GM18511 (cell line): ENCODE results near the gene CELA3A.
"Not testable (repeated sequence)": the region's sequence is repeated elsewhere in the genome, so short reads cannot be mapped to it uniquely, and the experiment has no call there.

ENCODE experiments used
- ATAC-seq: cut with Tn5 transposase; IDR thresholded peaks from one replicate; pipeline ENCODE4 v1.9.1; 2021; ENCODE audit warnings: mild to moderate bottlenecking, moderate library complexity; ENCODE audit not compliant: unreplicated experiment

The CELA3A gene

DNA sequence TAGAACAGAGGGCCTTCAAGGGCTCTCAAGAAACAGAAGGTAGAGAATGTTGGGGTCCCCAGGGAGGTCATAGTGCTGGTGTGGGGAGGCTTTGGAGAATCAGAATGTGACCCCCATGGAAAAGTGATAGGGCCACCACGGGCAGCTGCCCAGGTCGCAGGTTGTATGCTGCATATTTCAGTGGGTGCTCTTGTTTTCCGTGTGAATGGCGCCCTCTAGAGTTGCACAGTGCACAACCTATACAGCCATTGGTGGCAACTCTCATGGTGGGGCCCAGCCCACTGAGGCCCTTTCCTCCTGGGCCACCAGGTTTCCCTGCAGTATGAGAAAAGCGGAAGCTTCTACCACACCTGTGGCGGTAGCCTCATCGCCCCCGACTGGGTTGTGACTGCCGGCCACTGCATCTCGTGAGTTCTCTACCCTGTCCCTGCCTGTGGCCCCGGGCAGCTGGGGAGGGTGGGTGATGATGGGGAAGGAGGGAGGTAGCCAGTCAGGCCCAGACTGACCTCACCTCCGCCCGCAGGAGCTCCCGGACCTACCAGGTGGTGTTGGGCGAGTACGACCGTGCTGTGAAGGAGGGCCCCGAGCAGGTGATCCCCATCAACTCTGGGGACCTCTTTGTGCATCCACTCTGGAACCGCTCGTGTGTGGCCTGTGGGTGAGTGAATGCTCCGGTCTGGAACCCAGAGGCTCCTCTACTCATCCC is 20.8 kb upstream of the CELA3A start:
- not testable (repeated sequence) for ATAC-seq

GRCh38 chr1:21981253-21981652 is 20.2 kb upstream of the CELA3A start:
- ATAC-seq = not testable (repeated sequence)

- ATAC-seq = not testable (repeated sequence)
These were observed 19.3 kb upstream of the CELA3A start for GRCh38 chr1:21982122-21982521.

DNA sequence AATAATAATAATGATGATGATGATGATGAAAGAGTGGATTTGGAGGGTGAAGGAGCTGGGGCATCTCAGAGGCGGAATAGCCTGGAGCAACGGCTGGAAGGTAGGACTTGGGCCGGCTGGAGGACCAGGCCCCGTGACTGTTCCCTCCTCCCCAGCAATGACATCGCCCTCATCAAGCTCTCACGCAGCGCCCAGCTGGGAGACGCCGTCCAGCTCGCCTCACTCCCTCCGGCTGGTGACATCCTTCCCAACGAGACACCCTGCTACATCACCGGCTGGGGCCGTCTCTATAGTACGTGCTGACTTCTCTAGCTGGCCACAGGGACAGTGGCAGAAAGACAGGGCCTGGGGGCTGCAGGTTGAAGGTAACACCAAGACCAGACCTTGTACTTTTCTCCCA is 17.9 kb upstream of the CELA3A start:
- not testable (repeated sequence) for ATAC-seq

- ATAC-seq = not testable (repeated sequence)
These were observed 15.6 kb upstream of the CELA3A start for GRCh38 chr1:21985893-21986292.

- not testable (repeated sequence) for ATAC-seq
These were observed 15.1 kb upstream of the CELA3A start for GRCh38 chr1:21986386-21986785.

GRCh38 chr1:21989672-21990393 is 11.6 kb upstream of the CELA3A start:
- ATAC-seq = not testable (repeated sequence)

DNA sequence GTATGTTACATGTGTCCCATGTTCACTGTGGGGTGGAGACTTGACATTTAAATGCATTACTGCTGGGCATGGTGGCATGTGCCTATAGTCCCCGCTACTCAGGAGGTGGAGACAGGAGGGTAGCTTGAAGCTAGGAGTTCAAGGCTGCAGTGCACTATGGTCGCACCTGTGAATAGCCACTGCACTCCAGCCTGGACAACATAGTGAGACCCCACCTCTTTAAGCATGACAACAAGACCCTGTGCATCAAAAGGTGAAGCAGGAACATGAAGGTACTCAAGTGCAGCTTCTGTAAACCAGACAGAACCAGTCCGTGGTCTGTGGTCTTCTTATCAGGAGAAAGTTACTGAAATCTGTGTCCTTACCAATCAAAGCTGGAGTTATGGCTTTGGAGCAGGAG is 9.3 kb upstream of the CELA3A start:
- ATAC-seq = not testable (repeated sequence)

DNA sequence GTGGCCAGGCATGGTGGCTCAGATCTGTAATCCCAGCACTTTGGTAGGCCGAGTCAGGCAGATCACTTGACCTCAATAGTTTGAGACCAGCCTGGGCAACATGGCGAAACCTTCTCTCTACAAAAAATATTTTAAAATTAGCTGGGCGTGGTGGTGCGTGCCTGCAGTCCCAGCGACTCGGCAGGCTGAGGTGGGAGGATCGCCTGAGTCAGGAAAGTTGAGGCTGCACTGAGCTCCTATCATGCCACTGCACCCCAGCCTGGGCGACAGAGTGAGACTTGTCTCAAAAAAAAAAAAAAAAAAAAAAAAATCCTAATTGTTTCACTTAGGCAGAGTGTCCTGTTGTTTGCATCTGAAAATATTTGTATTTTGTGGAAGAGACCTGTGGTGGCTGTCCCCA is 6.7 kb upstream of the CELA3A start:
- not testable (repeated sequence) for ATAC-seq

DNA sequence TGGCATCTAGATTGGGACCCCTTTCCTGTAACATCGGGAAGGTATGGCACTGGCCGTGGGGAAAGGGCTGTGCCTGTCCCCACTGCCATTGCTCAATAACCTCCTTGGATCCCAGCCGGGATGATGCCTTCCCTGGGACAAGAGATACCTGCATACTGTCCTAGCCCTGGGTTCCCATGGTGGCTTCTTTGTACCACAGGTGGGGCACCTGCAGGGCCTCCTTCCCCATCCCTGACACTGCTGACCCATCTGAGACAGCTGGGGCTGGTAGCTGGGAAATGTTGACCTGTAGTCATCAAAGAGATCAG is 4.8 kb upstream of the CELA3A start:
- not testable (repeated sequence) for ATAC-seq

DNA sequence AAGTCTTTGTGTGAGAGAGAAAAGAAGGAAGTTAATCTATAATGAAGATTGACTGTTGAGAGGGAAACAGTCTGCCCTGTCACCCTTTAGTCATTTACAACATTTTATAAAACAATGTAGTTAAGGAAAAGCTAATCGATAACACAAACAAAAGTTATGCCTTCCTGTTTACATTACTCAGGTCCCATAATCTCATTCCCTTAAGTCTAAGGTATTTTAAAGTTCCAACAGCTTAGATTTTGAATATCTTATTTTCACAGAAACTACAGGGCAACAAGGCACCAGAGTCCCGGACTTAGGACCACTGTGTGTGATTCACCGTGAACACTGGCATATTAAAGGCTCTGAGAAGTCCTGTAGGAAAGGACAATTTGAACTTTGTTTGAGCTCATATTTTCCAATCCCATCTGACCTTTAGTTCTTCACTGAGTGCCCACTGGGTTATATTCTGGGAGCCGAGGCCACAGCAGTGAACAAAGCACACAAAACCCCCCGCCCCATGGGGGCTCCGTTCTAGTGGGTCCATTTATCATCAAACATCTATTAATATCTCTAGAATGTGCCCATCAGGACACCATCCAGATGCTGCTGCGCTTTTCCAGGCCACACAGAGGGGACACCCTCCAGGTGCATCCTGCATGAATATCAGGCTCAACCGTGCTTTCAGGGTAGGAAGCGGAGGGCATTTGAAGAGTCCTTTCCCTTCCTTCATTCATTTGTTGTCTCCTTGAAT is 3.4 kb upstream of the CELA3A start:
- ATAC-seq = not testable (repeated sequence)

- not testable (repeated sequence) for ATAC-seq
These were observed 2.7 kb upstream of the CELA3A start for GRCh38 chr1:21998624-21999294.

- ATAC-seq = not testable (repeated sequence)
These were observed 1.8 kb upstream of the CELA3A start for GRCh38 chr1:21999645-22000044.

- not testable (repeated sequence) for ATAC-seq
These were observed 1.0 kb downstream of the CELA3A start for GRCh38 chr1:22002461-22002860.

DNA sequence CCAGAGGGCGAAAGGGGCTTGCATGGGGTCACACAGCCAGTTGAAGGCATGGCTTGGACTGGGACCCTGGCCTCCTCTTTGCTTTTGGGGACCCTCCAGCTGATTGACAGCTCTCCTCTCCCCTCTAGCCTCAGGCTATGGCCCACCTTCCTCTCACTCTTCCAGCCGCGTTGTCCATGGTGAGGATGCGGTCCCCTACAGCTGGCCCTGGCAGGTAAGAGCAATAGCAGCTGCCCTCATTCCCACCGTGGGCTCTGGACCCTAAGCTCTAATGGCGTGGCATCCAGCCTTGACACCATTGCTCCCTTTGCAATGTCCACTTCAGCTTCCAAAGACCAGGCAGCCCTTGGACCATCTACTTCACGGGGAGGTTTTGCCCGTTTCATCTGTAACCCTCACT is 1.4 kb downstream of the CELA3A start:
- ATAC-seq = not testable (repeated sequence)

DNA sequence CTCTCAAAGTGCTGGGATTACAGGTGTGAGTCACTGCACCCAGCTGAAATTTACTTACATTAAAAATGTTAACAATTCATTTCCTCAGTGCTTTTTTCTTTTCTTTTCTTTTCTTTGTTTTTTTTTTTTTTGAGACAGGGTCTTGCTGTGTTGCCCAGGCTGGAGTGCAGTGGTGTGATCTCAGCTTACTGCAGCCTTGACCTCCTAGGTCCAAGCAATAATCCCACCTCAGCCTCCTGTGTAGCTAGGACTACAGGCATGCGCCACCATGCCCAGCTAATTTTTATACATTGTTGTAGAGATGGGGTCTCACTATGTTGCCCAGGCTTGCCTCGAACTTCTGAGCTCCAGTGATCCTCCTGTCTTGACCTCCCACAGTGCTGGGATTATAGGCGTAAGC is 2.5 kb downstream of the CELA3A start:
- not testable (repeated sequence) for ATAC-seq

DNA sequence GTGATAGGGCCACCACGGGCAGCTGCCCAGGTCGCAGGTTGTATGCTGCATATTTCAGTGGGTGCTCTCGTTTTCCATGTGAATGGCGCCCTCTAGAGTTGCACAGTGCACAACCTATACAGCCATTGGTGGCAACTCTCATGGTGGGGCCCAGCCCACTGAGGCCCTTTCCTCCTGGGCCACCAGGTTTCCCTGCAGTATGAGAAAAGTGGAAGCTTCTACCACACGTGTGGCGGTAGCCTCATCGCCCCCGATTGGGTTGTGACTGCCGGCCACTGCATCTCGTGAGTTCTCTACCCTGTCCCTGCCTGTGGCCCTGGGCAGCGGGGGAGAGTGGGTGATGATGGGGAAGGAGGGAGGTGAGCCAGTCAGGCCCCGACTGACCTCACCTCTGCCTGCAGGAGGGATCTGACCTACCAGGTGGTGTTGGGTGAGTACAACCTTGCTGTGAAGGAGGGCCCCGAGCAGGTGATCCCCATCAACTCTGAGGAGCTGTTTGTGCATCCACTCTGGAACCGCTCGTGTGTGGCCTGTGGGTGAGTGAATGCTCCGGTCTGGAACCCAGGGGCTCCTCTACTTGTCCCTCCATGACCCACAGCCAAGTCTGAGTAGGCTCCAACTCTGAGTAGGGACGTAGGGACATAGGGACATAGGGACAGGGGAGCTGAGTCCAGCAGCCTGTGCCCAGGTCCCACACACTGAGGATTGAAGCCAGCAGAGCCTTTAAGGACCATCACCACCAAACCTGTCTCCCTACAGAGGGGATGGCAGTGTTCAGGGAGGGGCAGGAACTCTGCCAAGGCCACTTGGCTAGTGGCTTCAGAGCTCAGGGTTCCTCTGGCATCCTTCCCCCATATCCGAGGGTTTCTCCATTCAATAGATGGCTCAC is 4.0 kb downstream of the CELA3A start:
- ATAC-seq = not testable (repeated sequence)

DNA sequence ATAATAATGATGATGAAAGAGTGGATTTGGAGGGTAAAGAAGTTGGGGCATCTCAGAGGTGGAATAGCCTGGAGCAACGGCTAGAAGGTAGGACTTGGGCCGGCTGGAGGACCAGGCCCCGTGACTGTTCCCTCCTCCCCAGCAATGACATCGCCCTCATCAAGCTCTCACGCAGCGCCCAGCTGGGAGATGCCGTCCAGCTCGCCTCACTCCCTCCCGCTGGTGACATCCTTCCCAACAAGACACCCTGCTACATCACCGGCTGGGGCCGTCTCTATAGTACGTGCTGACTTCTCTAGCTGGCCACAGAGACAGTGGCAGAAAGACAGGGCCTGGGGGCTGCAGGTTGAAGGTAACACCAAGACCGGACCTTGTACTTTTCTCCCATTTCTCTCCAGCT is 5.3 kb downstream of the CELA3A start:
- ATAC-seq = not testable (repeated sequence)

DNA sequence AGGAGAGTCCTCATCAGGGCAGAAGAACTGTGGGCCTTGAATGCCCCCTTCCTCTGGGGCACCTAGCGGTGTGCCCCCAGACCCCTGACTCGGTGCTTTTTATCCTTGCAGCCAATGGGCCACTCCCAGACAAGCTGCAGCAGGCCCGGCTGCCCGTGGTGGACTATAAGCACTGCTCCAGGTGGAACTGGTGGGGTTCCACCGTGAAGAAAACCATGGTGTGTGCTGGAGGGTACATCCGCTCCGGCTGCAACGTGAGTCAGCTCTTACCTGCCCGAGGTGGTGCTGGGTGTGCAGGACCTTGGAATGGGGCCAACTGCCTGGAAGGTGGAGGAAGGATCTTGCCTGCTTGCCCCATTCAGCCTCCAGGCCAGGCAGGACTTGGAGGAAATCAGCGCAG is 5.8 kb downstream of the CELA3A start:
- ATAC-seq = not testable (repeated sequence)

GRCh38 chr1:22009566-22009965 is 8.1 kb downstream of the CELA3A start:
- not testable (repeated sequence) for ATAC-seq
